ENCODE data around the gene PNLDC1. TPM values are rescaled to one million over a fixed set of nuclear protein-coding genes. Genes with fewer than 3 reads are reported as not detected.
A peak's percentile ranks its signal among the peaks of the same experiment; 100 is the strongest.

PNLDC1 gene, protein sequence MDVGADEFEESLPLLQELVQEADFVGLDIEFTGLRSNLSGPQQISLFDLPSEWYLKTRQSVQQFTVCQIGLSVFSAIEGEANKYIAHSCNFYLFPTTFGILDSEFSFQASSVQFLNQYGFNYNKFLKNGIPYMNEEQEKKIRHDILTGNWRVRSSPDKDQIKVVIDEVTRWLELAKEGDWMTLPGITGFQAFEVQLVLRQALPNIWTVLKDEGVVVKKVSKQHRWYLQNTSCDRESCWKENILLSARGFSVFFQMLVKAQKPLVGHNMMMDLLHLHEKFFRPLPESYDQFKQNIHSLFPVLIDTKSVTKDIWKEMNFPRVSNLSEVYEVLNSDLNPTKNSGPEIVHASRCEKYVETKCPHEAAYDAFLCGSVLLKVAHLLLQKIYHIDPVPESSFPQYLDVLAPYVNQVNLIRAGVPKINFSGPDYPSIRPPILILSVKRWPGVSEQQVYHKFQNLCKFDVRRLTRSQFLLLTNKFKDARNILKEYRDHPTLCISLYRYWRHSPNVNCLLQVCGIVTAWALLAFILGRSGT
- not detected in 2 replicates for total RNA-seq
- long read RNA-seq: 0 reads

DNA sequence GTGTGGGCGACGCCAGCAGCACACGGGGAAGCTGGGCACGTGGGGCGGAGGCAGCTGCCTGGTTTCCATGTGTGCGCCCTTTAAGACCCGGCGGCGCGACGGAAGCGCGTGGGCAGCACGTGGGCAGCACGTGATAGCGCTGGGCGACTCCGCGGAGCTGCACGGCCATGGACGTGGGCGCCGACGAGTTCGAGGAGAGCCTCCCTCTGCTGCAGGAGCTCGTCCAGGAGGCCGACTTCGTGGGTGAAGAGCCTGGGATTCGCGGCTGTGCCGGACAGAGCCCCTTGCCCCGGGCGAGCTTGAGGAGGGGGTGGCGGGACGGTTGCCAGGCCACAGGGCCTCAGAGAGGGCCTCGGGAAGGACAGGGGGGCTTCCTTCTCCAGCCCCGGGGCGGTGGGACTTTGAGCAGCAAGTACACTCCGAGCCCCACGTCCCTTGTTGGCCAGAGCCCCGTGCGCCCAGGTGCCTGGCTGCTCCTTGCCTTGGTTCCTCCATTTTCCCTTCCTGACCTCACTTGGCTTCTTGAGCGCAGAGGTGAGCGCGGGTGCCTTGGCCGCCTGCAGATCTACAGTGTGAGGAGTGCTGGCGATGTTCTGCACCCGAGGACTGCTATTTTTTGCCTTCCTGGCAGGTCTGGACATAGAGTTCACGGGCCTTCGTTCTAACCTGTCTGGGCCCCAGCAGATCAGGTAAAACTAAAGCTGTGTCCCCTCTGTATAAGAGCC is at the start of gene PNLDC1:
TSS of gene PNLDC1 (plus strand) at position 136 of the 725 bp plus-strand sequence. CDS start at position 168, 32 bp downstream.
- TF ChIP-seq, protein P1, sequence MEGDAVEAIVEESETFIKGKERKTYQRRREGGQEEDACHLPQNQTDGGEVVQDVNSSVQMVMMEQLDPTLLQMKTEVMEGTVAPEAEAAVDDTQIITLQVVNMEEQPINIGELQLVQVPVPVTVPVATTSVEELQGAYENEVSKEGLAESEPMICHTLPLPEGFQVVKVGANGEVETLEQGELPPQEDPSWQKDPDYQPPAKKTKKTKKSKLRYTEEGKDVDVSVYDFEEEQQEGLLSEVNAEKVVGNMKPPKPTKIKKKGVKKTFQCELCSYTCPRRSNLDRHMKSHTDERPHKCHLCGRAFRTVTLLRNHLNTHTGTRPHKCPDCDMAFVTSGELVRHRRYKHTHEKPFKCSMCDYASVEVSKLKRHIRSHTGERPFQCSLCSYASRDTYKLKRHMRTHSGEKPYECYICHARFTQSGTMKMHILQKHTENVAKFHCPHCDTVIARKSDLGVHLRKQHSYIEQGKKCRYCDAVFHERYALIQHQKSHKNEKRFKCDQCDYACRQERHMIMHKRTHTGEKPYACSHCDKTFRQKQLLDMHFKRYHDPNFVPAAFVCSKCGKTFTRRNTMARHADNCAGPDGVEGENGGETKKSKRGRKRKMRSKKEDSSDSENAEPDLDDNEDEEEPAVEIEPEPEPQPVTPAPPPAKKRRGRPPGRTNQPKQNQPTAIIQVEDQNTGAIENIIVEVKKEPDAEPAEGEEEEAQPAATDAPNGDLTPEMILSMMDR (IDR thresholded peaks at IDR 0.05; ENCODE audit: unreplicated experiment): no peak
- no peak for DNase-seq (ENCODE audit: low spot score, unreplicated experiment)
- Mint-ChIP-seq H3K9me3 (ENCODE audit: low read depth) (no peaks in the 10 kb centered on the region), H3K4me1 (ENCODE audit: low read depth) (no peaks in the 10 kb centered on the region), H3K4me3 (ENCODE audit: low read depth) (no peak within 1 kb of the TSS), H3K36me3 (ENCODE audit: insufficient read depth) (peaks cover 9% of the 10 kb centered on the region), H3K27me3 (peaks cover 8% of the 10 kb centered on the region), H3K27ac (peak within 1 kb of the TSS; percentile 49)

DNA sequence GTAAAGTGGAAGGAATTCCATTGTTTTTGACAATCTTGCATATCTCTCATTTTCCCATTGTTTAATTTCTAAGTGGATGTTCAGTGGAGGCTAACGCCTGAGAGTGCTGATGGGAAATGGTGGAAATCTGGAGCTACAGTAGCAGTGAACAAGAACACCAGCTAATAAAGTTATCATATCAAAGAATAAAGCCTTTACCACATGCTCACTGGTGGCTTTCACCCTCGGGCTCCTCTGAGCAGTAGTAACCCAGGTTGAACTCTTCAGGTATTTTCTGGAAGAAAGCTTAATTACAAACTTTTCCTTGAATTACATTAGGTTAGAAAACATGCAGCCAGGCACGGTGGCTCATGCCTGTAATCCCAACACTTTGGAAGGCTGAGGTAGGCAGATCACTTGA is 48.6 kb upstream of the PNLDC1 start:
- no peak overlapping the region for H3K27ac Mint-ChIP-seq
- no peak for DNase-seq (ENCODE audit: low spot score, unreplicated experiment)

DNA sequence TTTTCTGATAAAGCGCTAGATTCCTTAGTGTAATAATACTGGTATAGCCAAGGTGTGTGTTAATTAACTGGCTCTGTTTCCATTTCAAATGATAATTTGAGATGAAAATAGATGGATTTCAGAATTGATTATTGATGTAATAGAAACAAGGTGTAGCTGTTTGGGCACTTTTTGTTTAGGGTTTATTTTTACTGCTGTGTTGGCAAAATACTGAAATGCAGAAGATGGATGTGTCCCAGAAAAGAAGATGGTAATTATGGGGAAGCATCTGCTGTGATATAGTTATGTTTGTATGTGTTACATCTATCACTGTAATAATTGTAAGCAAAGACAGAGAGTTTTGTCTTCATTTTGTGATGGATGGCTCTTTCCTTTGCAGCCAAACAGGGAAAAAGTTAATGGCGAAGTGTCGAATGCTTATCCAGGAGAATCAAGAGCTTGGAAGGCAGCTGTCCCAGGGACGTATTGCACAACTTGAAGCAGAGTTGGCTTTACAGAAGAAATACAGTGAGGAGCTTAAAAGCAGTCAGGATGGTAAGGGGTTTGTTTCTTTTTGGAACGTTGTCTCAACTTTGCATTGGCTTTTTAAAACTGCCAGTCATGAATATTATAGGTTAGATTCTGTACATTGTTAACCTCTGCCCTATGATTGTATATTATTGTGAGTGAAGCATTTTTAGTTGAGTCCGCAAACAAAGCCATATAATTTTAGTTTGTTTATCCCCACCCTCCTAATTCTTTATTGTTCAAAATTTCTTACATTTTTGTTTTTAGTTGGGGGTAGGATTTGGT is 46.8 kb upstream of the PNLDC1 start:
- TF ChIP-seq, protein P1 (IDR thresholded peaks at IDR 0.05; ENCODE audit: unreplicated experiment): no peak
- Mint-ChIP-seq H3K36me3 (ENCODE audit: insufficient read depth) (peaks cover 39% of the 10 kb centered on the region), H3K9me3 (ENCODE audit: low read depth) (no peaks in the 10 kb centered on the region), H3K27me3 (no peaks in the 10 kb centered on the region), H3K27ac (peak overlapping the region; percentile 69), H3K4me1 (ENCODE audit: low read depth) (no peaks in the 10 kb centered on the region), H3K4me3 (ENCODE audit: low read depth) (no peak overlapping the region)
- DNase-seq (ENCODE audit: low spot score, unreplicated experiment): no peak

More for the DNA sequence above, 48.6 kb upstream of the PNLDC1 start:
- no peaks in the 10 kb centered on the region for H3K9me3 Mint-ChIP-seq (ENCODE audit: low read depth)
- H3K4me1 Mint-ChIP-seq (ENCODE audit: low read depth): no peaks in the 10 kb centered on the region
- TF ChIP-seq, protein P1 (IDR thresholded peaks at IDR 0.05; ENCODE audit: unreplicated experiment): no peak
- no peaks in the 10 kb centered on the region for H3K27me3 Mint-ChIP-seq
- peaks cover 37% of the 10 kb centered on the region for H3K36me3 Mint-ChIP-seq (ENCODE audit: insufficient read depth)
- H3K4me3 Mint-ChIP-seq (ENCODE audit: low read depth): no peak overlapping the region

DNA sequence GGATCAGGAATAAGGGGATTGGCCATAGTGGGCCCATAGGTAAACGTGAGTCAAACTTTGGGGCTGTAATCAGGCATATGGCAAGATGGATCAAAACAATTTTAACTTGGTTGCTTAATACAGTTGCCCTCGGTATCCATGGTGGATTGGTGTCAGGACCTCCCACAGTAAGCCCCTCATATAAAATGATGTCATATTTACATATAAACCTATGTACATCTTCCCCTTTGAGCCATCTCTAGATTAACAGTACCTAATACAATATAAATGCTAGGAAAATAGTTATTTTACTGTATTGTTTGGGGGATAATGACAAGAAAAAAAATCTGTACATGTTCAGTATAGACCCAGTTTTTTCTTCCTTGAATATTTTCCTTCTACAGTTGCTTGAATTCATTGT is 45.7 kb upstream of the PNLDC1 start:
- no peak overlapping the region for H3K27ac Mint-ChIP-seq
- no peak for DNase-seq (ENCODE audit: low spot score, unreplicated experiment)
- no peaks in the 10 kb centered on the region for H3K27me3 Mint-ChIP-seq
- H3K4me3 Mint-ChIP-seq (ENCODE audit: low read depth): no peak overlapping the region
- TF ChIP-seq, protein P1 (IDR thresholded peaks at IDR 0.05; ENCODE audit: unreplicated experiment): no peak
- H3K36me3 Mint-ChIP-seq (ENCODE audit: insufficient read depth): peaks cover 37% of the 10 kb centered on the region
- H3K9me3 Mint-ChIP-seq (ENCODE audit: low read depth): no peaks in the 10 kb centered on the region
- H3K4me1 Mint-ChIP-seq (ENCODE audit: low read depth): no peaks in the 10 kb centered on the region
